IMR-90 (cell line): ENCODE results near the gene LIN37. TPM values are rescaled to one million over a fixed set of nuclear protein-coding genes. Genes with fewer than 3 reads are reported as not detected.

Experiments used
- ATAC-seq: fragments of 200-7000 bp; cut with Tn5 transposase; 2 replicates; pipeline ENCODE4 v1.9.1; 2020; ENCODE audit warnings: low read depth, mild to moderate bottlenecking, moderate library complexity
- BruUV-seq: library from RNA; stranded (reverse); fragments of 400-500 nt; replicated peaks from 2 replicates; lab custom pipeline; 2021; lab: Mats Ljungman, UMichigan
- CTCF ChIA-PET: fragments of 300-600 bp; formaldehyde crosslinking; extraction: SDS; loops from one replicate; lab custom pipeline; 2021; ENCODE audit warnings: antibody characterized with exemption; lab: Yijun Ruan, JAX
- POLR2A ChIA-PET: fragments of 300-600 bp; sonication (Branson Sonifier 250); formaldehyde crosslinking; loops from one replicate; lab custom pipeline; 2022; ENCODE audit warnings: antibody characterized with exemption; ENCODE audit not compliant: unreplicated experiment; lab: Charles Lee
- DNase-seq: peaks from one replicate; pipeline ENCODE4 v3.0.0; 2013
- H2AFZ ChIP-seq: replicated peaks from 2 replicates; pipeline ENCODE3; 2013; ENCODE audit warnings: low read length, mild to moderate bottlenecking; ENCODE audit not compliant: poor library complexity
- H2AK5ac ChIP-seq: 2 replicates; pipeline ENCODE4 v1.6.1; 2013; ENCODE audit warnings: low read depth, low read length, inconsistent platforms
- H2AK9ac ChIP-seq: replicated peaks from 2 replicates; pipeline ENCODE3; 2013; ENCODE audit warnings: mild to moderate bottlenecking, low read depth, low read length, moderate library complexity; ENCODE audit not compliant: poor library complexity
- H2BK120ac ChIP-seq: 2 replicates; pipeline ENCODE4 v1.6.1; 2013; ENCODE audit warnings: low read depth, low read length, inconsistent platforms
- H2BK15ac ChIP-seq: 3 replicates; pipeline ENCODE4 v1.6.1; 2013; ENCODE audit warnings: low read depth, low read length, inconsistent platforms
- H2BK20ac ChIP-seq: 2 replicates; pipeline ENCODE4 v1.6.1; 2013; ENCODE audit warnings: low read depth, mild to moderate bottlenecking, inconsistent platforms, low read length, moderate library complexity
- H2BK5ac ChIP-seq: 2 replicates; pipeline ENCODE4 v1.6.1; 2013; ENCODE audit warnings: mild to moderate bottlenecking, low read depth, low read length, inconsistent platforms; ENCODE audit not compliant: poor library complexity, severe bottlenecking
- H3K14ac ChIP-seq: replicated peaks from 2 replicates; pipeline ENCODE4 v1.6.1; 2013; ENCODE audit warnings: low read depth, low read length, inconsistent platforms
- H3K18ac ChIP-seq: 2 replicates; pipeline ENCODE4 v1.6.1; 2013; ENCODE audit warnings: low read depth, low read length, control low read depth
- H3K23ac ChIP-seq: 2 replicates; pipeline ENCODE4 v1.6.1; 2013; ENCODE audit warnings: low read depth, low read length, inconsistent platforms
- H3K27ac ChIP-seq: 2 replicates; pipeline ENCODE4 v1.5.1; 2013; ENCODE audit warnings: mild to moderate bottlenecking, control low read depth, low read length; ENCODE audit not compliant: insufficient read depth
- H3K27me3 ChIP-seq: 2 replicates; pipeline ENCODE4 v1.6.1; 2013; ENCODE audit warnings: low read length; ENCODE audit not compliant: control insufficient read depth, insufficient read depth
- H3K36me3 ChIP-seq: 2 replicates; pipeline ENCODE4 v1.6.1; 2013; ENCODE audit warnings: low read length, mixed read lengths; ENCODE audit not compliant: control insufficient read depth, insufficient read depth
- H3K4ac ChIP-seq: 2 replicates; pipeline ENCODE4 v1.6.1; 2013; ENCODE audit warnings: low read depth, low read length, inconsistent platforms
- H3K4me1 ChIP-seq: 2 replicates; pipeline ENCODE4 v1.6.1; 2013; ENCODE audit warnings: low read length, mixed read lengths; ENCODE audit not compliant: control insufficient read depth, insufficient read depth
- H3K4me2 ChIP-seq: 2 replicates; pipeline ENCODE4 v1.6.1; 2013; ENCODE audit warnings: low read depth, mild to moderate bottlenecking, control low read depth, low read length, moderate library complexity
- H3K4me3 ChIP-seq: 2 replicates; pipeline ENCODE4 v1.5.1; 2013; ENCODE audit warnings: low read depth, mild to moderate bottlenecking, control low read depth, low read length, moderate library complexity; ENCODE audit not compliant: insufficient read depth
- H3K56ac ChIP-seq: 2 replicates; pipeline ENCODE4 v1.6.1; 2013; ENCODE audit warnings: low read length, inconsistent platforms; ENCODE audit not compliant: insufficient read depth; ENCODE audit errors: extremely low read depth
- H3K79me1 ChIP-seq, 2 experiments: 2 replicates each; pipeline ENCODE4 v1.6.1; 2013; ENCODE audit warnings: low read length in 2 of 2, inconsistent platforms in 1 of 2, low read depth in 1 of 2
- H3K9ac ChIP-seq: 2 replicates; pipeline ENCODE4 v1.6.1; 2013; ENCODE audit warnings: low read depth, low read length, control low read depth
- H3K9me1 ChIP-seq: 2 replicates; pipeline ENCODE4 v1.6.1; 2013; ENCODE audit warnings: low read length, inconsistent platforms; ENCODE audit not compliant: insufficient read depth
- H3K9me3 ChIP-seq: 2 replicates; pipeline ENCODE4 v1.6.1; 2013; ENCODE audit warnings: low read length; ENCODE audit not compliant: control insufficient read depth, insufficient read depth
- H4K20me1 ChIP-seq: 2 replicates; pipeline ENCODE4 v1.6.1; 2013; ENCODE audit warnings: low read length, inconsistent platforms; ENCODE audit not compliant: insufficient read depth
- H4K5ac ChIP-seq: 2 replicates; pipeline ENCODE4 v1.6.1; 2013; ENCODE audit warnings: mild to moderate bottlenecking, low read depth, low read length, control low read depth
- H4K8ac ChIP-seq, 2 experiments: 2 replicates each; pipeline ENCODE4 v1.6.1; 2013; ENCODE audit warnings: low read depth in 2 of 2, low read length in 2 of 2, control low read depth in 1 of 2, inconsistent platforms in 1 of 2
- H4K91ac ChIP-seq: 2 replicates; pipeline ENCODE4 v1.6.1; 2013; ENCODE audit warnings: low read depth, low read length, inconsistent platforms; ENCODE audit not compliant: insufficient read depth
- CEBPB ChIP-seq: IDR thresholded peaks from 2 replicates; pipeline ENCODE4 v1.6.1; 2012; ENCODE audit warnings: low read depth, low read length, improper control_type of control experiment
- CHD1 ChIP-seq: IDR thresholded peaks from 2 replicates; pipeline ENCODE4 v1.6.1; 2012; ENCODE audit warnings: low read depth, low read length, improper control_type of control experiment
- CTCF ChIP-seq: conservative IDR thresholded peaks from 2 replicates; pipeline ENCODE4 v1.5.1; 2012; ENCODE audit warnings: mild to moderate bottlenecking, low read depth, low read length, improper control_type of control experiment
- ELK1 ChIP-seq: fragments of 150-350 bp; IDR thresholded peaks from 2 replicates; pipeline ENCODE4 v1.6.1; 2016; ENCODE audit warnings: low read depth, mild to moderate bottlenecking, low read length, moderate library complexity, borderline replicate concordance
- MXI1 ChIP-seq: IDR thresholded peaks from 2 replicates; pipeline ENCODE4 v1.6.1; 2012; ENCODE audit warnings: low read depth, mild to moderate bottlenecking, low read length, moderate library complexity, borderline replicate concordance
- NFE2L2 ChIP-seq: fragments of 150-350 bp; IDR thresholded peaks from 2 replicates; pipeline ENCODE4 v1.6.1; 2016; ENCODE audit warnings: low read depth, mild to moderate bottlenecking, low read length
- RAD21 ChIP-seq: IDR thresholded peaks from 2 replicates; pipeline ENCODE4 v1.6.1; 2012; ENCODE audit warnings: low read length, improper control_type of control experiment
- RCOR1 ChIP-seq: IDR thresholded peaks from 2 replicates; pipeline ENCODE4 v1.6.1; 2012; ENCODE audit warnings: mild to moderate bottlenecking, low read length, improper control_type of control experiment; ENCODE audit not compliant: insufficient replicate concordance
- RFX5 ChIP-seq: IDR thresholded peaks from 2 replicates; pipeline ENCODE4 v1.8.0; 2012; ENCODE audit warnings: low read depth, mild to moderate bottlenecking, low read length, moderate library complexity
- WGBS, 2 experiments: methylation state at CpG; one replicate each; pipeline versions ENCODE4 v1.1.5 to v1.1.7; 2013; ENCODE audit warnings: missing lambda C conversion rate in 2 of 2; ENCODE audit not compliant: insufficient read length in 1 of 2; ENCODE audit errors: extremely low coverage in 2 of 2; 5-methylcytosine and 5-hydroxymethylcytosine counted together
- dilution Hi-C: fragments of 300-500 bp; cut with HindIII; formaldehyde crosslinking; loops from one replicate; pipeline ENCODE4 v1.14.3; 2018; ENCODE audit warnings: low sequenced_read_pairs; ENCODE audit not compliant: unreplicated experiment
- in situ Hi-C: fragments of 300-500 bp; cut with MboI; formaldehyde crosslinking; loops from 3 replicates; pipeline ENCODE4 v1.14.3; 2019; ENCODE audit warnings: low sequenced_read_pairs, inconsistent platforms, mixed read lengths
- intact Hi-C: fragments of 100-400 bp; cut with micrococcal nuclease; formaldehyde crosslinking; loops from 2 replicates; pipeline ENCODE4 v1.10.0; 2022
- polyA plus RNA-seq, 3 experiments: library from polyadenylated mRNA; depleted of rRNA; stranded (reverse); fragments of >200 nt; gene quantifications; 2 replicates each; pipeline ENCODE4 v1.2.3, GENCODE V29; 2012; ENCODE audit warnings: low replicate concordance in 1 of 3
- total RNA-seq: library from RNA; depleted of rRNA; stranded (reverse); fragments of >200 nt; gene quantifications from 2 replicates; pipeline ENCODE4 v1.2.3, GENCODE V29; 2012
- TF ChIP-seq, protein P1 (sequence below): fragments of 150-350 bp; IDR thresholded peaks from 2 replicates; pipeline ENCODE4 v1.6.1; 2017; ENCODE audit warnings: mild to moderate bottlenecking, antibody characterized with exemption, low read length, low read depth

Gene LIN37
- total and polyA plus RNA-seq, 2 of the 4 experiments (the other 2 are of a cell fraction) = 12.7 to 23.1 TPM

DNA sequence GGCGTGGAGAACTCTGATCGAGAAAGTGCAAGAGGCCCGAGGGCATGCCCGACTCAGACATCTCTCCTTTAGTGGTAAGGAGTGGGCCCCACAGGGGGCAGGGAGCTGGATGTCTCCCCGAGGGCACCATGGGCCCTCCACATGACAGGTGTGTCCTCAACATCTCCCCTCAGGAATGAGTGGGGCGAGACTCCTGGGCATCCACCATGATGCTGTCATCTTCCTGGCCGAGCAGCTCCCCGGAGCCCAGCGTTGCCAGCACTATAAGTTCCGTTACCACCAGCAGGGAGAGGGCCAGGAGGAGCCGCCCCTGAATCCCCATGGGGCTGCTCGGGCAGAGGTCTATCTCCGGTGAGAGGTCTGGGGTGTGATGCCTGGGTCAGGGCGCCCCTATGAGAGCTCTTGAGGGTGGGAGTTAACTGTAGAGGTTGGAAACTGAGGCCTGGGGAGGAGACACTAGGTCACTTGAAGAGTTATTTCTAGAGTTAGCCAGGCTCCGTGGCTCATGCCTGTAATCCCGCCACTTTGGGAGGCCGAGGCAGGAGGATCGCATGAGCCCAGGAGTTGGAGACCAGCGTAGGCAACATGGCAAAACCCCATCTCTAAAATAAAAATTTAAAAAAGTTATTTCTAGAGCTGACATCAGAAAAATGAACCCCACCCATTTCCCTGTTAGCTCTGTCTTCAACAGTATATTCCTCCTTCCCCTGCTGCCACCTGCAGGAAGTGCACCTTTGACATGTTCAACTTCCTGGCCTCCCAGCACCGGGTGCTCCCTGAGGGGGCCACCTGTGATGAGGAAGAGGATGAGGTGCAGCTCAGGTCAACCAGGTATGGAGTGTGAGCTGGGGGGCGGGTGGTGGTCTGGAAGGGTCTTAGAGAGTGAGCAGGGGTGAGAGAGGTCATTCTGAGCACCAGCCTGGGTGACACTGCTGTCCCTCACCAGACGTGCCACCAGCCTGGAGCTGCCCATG, 11.2 kb upstream of the LIN37 start:
- Histone ChIP-seq H3K9me3 (no peaks in the 10 kb centered on the region), H3K9me1 (no peaks in the 10 kb centered on the region), H2BK15ac (no peak overlapping the region), H3K4me1 (0 out of 2 replicates have a peak, but pooled peaks cover 3% of the 10 kb centered on the region), H3K27me3 (no peaks in the 10 kb centered on the region), H4K20me1 (no peaks in the 10 kb centered on the region; the same call in 1 of the 2 replicates), H3K18ac (no peak overlapping the region), H2BK5ac (no peak overlapping the region), H3K4me3 (no peak overlapping the region), H2AK9ac (no peak overlapping the region), H4K8ac (no peak overlapping the region), H2BK20ac (no peak overlapping the region), H4K91ac (no peak overlapping the region), H3K36me3 (peaks cover 59% of the 10 kb centered on the region), H3K9ac (no peak overlapping the region), H3K23ac (no peak overlapping the region), H3K4ac (no peak overlapping the region), H3K27ac (no peak overlapping the region), H4K5ac (no peak overlapping the region), H3K14ac (no peak overlapping the region), H3K4me2 (no peak overlapping the region), H3K79me1 (peaks cover 0 to 20% of the 10 kb centered on the region in 2 experiments; a peak in 2 of 4 replicates), H3K56ac (no peak overlapping the region), H2AFZ (no peak overlapping the region), H2BK120ac (no peak overlapping the region), H2AK5ac (no peak overlapping the region)
- ATAC-seq = no peak
- no TSS peak for BruUV-seq
- intact Hi-C loops = no loop called here
- dilution Hi-C loops = no loop called here
- TF ChIP-seq MXI1 = no peak
- TF ChIP-seq CHD1 = no peak
- no peak for TF ChIP-seq RAD21
- no peak for TF ChIP-seq ELK1
- TF ChIP-seq RCOR1 = no peak
- no peak for TF ChIP-seq RFX5
- TF ChIP-seq, protein P1, sequence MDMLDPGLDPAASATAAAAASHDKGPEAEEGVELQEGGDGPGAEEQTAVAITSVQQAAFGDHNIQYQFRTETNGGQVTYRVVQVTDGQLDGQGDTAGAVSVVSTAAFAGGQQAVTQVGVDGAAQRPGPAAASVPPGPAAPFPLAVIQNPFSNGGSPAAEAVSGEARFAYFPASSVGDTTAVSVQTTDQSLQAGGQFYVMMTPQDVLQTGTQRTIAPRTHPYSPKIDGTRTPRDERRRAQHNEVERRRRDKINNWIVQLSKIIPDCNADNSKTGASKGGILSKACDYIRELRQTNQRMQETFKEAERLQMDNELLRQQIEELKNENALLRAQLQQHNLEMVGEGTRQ = no peak
- no peak for TF ChIP-seq NFE2L2
- no peak for TF ChIP-seq CEBPB
- no peak for TF ChIP-seq CTCF
- 97% methylated on average over 7 of the region's 22 CpGs; no CpG with 5 or more reads in 1 of the 2 experiments for WGBS, 2 experiments
- in situ Hi-C loops = no loop called here
- no peak for DNase-seq
- POLR2A ChIA-PET = interaction anchor here (0.6 kb wide), 1 partner anchor 17 kb away, joined by 3 read pairs; no protein-coding TSS in a partner anchor
- CTCF ChIA-PET = no interaction called here
